SK-N-SH (cell line): ENCODE measurements around the gene MYPN. TPM values are rescaled to one million over a fixed set of nuclear protein-coding genes. Genes with fewer than 3 reads are reported as not detected.

Experiments
- CTCF ChIA-PET: fragments of 300-600, 350-600 bp; formaldehyde crosslinking; extraction: SDS; loops from one replicate; lab custom pipeline; 2021; lab: Yijun Ruan, JAX
- POLR2A ChIA-PET: fragments of 350-600 bp; sonication (Branson Sonifier 250); formaldehyde crosslinking; extraction: SDS; loops from one replicate; lab custom pipeline; 2020; ENCODE audit warnings: antibody characterized with exemption, inconsistent platforms; lab: Yijun Ruan, JAX
- DNase-seq: peaks from one replicate; pipeline ENCODE4 v3.0.0; 2012
- H2AFZ ChIP-seq: fragments of 200-600 bp; sonication (generic); 2 replicates; pipeline ENCODE4 v1.8.1; 2016; ENCODE audit warnings: antibody characterized with exemption, mild to moderate bottlenecking, low read depth
- H3F3A ChIP-seq: fragments of 200-600 bp; sonication (generic); replicated peaks from 2 replicates; pipeline ENCODE3; 2016; ENCODE audit warnings: antibody characterized with exemption, mild to moderate bottlenecking; ENCODE audit not compliant: insufficient read depth
- H3K27ac ChIP-seq, 2 experiments: fragments of 200-500 bp in 1 of 2; fragments of 200-600 bp in 1 of 2; sonication (Bioruptor generic) in 1 of 2; sonication (generic), shearing (Covaris generic) in 1 of 2; 2 replicates each; pipeline versions ENCODE4 v1.5.1 to v1.6.1; 2014 to 2016; ENCODE audit warnings: low read depth in 2 of 2, inconsistent platforms in 1 of 2, low read length in 1 of 2, mild to moderate bottlenecking in 1 of 2, mixed read lengths in 1 of 2
- H3K27me3 ChIP-seq: fragments of 200-600 bp; sonication (generic), shearing (Covaris generic); 2 replicates; pipeline ENCODE4 v1.6.1; 2016; ENCODE audit warnings: mixed run types; ENCODE audit not compliant: insufficient read depth
- H3K36me3 ChIP-seq, 2 experiments: fragments of 200-500 bp in 1 of 2; fragments of 200-600 bp in 1 of 2; sonication (Bioruptor generic) in 1 of 2; sonication (generic) in 1 of 2; replicated peaks in 1 of 2; 2 replicates each; pipeline versions ENCODE3 to v1.5.1; 2014 to 2016; ENCODE audit warnings: low read length in 1 of 2, mild to moderate bottlenecking in 1 of 2; ENCODE audit not compliant: insufficient read depth in 2 of 2, control insufficient read depth in 1 of 2
- H3K4me1 ChIP-seq, 2 experiments: fragments of 200-500 bp in 1 of 2; fragments of 200-600 bp in 1 of 2; sonication (Bioruptor generic) in 1 of 2; sonication (generic), shearing (Covaris generic) in 1 of 2; 2 replicates each; pipeline versions ENCODE4 v1.5.1 to v1.6.1; 2014 to 2016; ENCODE audit warnings: low read depth in 1 of 2, low read length in 1 of 2, mixed run types in 1 of 2; ENCODE audit not compliant: insufficient read depth in 2 of 2, control insufficient read depth in 1 of 2
- H3K4me2 ChIP-seq: fragments of 200-600 bp; sonication (generic), shearing (Covaris generic); 2 replicates; pipeline ENCODE4 v1.6.1; 2017; ENCODE audit warnings: mixed run types
- H3K4me3 ChIP-seq, 2 experiments: fragments of 200-500 bp in 1 of 2; fragments of 200-600 bp in 1 of 2; sonication (Bioruptor generic) in 1 of 2; sonication (generic), shearing (Covaris generic) in 1 of 2; 2 replicates each; pipeline versions ENCODE4 v1.5.1 to v1.8.1; 2014 to 2016; ENCODE audit warnings: low read depth in 2 of 2, inconsistent platforms in 1 of 2, low read length in 1 of 2, mild to moderate bottlenecking in 1 of 2, mixed read lengths in 1 of 2, moderate library complexity in 1 of 2
- H3K79me2 ChIP-seq: fragments of 200-600 bp; sonication (generic); 2 replicates; pipeline ENCODE4 v1.8.1; 2017; ENCODE audit warnings: mild to moderate bottlenecking; ENCODE audit not compliant: insufficient read depth
- H3K9ac ChIP-seq: fragments of 200-600 bp; sonication (generic); 2 replicates; pipeline ENCODE4 v1.6.1; 2017; ENCODE audit warnings: mixed run types
- H3K9me2 ChIP-seq: fragments of 200-600 bp; sonication (generic); 2 replicates; pipeline ENCODE4 v1.6.1; 2017; ENCODE audit warnings: mixed run types
- H3K9me3 ChIP-seq: fragments of 200-600 bp; sonication (generic); 2 replicates; pipeline ENCODE4 v1.6.1; 2017; ENCODE audit warnings: mixed run types, mild to moderate bottlenecking, moderate library complexity
- H4K20me1 ChIP-seq: fragments of 200-600 bp; sonication (generic); 2 replicates; pipeline ENCODE4 v1.6.1; 2017; ENCODE audit warnings: mild to moderate bottlenecking, mixed run types; ENCODE audit not compliant: insufficient read depth
- CHD2 ChIP-seq: fragments of 150-350 bp; IDR thresholded peaks from 2 replicates; pipeline ENCODE4 v1.6.1; 2018; ENCODE audit warnings: low read length; ENCODE audit not compliant: partially characterized antibody
- FOSL2 ChIP-seq: IDR thresholded peaks from 2 replicates; pipeline ENCODE4 v1.4.0; 2012; ENCODE audit warnings: low read depth, mild to moderate bottlenecking, moderate library complexity, borderline replicate concordance
- FOXJ3 ChIP-seq: sonication (generic); formaldehyde crosslinking; IDR thresholded peaks from 2 replicates; pipeline ENCODE4 v1.5.1; 2020; ENCODE audit warnings: mild to moderate bottlenecking, missing genetic modification reagents
- GABPA ChIP-seq: IDR thresholded peaks from 2 replicates; pipeline ENCODE4 v1.4.0; 2012; ENCODE audit warnings: low read depth, mild to moderate bottlenecking
- JUND ChIP-seq: IDR thresholded peaks from 2 replicates; pipeline ENCODE4 v1.4.0; 2012
- MEF2A ChIP-seq: IDR thresholded peaks from 2 replicates; pipeline ENCODE4 v1.4.0; 2012; ENCODE audit warnings: low read depth, borderline replicate concordance
- NFIC ChIP-seq: IDR thresholded peaks from 2 replicates; pipeline ENCODE4 v1.4.0; 2012; ENCODE audit warnings: borderline replicate concordance
- NRF1 ChIP-seq: IDR thresholded peaks from 2 replicates; pipeline ENCODE4 v1.6.1; 2012; ENCODE audit warnings: low read depth, mild to moderate bottlenecking, low read length
- RCOR1 ChIP-seq: fragments of 150-350 bp; IDR thresholded peaks from 2 replicates; pipeline ENCODE4 v1.6.1; 2017; ENCODE audit warnings: antibody characterized with exemption, low read length
- RFX5 ChIP-seq: IDR thresholded peaks from 2 replicates; pipeline ENCODE4 v1.6.1; 2012; ENCODE audit warnings: mild to moderate bottlenecking, improper control_type of control experiment, low read length
- TAF1 ChIP-seq: IDR thresholded peaks from 2 replicates; pipeline ENCODE4 v1.6.1; 2012; ENCODE audit warnings: low read depth, mild to moderate bottlenecking, low read length, moderate library complexity, borderline replicate concordance
- TCF12 ChIP-seq: IDR thresholded peaks from 2 replicates; pipeline ENCODE4 v1.4.0; 2012
- TEAD4 ChIP-seq: IDR thresholded peaks from 2 replicates; pipeline ENCODE4 v1.4.0; 2012; ENCODE audit warnings: mild to moderate bottlenecking, borderline replicate concordance; ENCODE audit not compliant: insufficient read depth
- YY1 ChIP-seq: IDR thresholded peaks from 2 replicates; pipeline ENCODE4 v1.4.0; 2012; ENCODE audit warnings: low read depth, mild to moderate bottlenecking
- WGBS: methylation state at CpG from one replicate; pipeline ENCODE4 v1.1.6; 2017; ENCODE audit warnings: low lambda C conversion rate; 5-methylcytosine and 5-hydroxymethylcytosine counted together
- polyA plus RNA-seq, 3 experiments: library from polyadenylated mRNA; depleted of rRNA; stranded (reverse); fragments of >200 nt; gene quantifications; 2 replicates each; pipeline ENCODE4 v1.2.3, GENCODE V29; 2012
- TF ChIP-seq, protein P1 (sequence below): fragments of 150-350 bp; IDR thresholded peaks from 2 replicates; pipeline ENCODE4 v1.6.1; 2016; ENCODE audit warnings: mild to moderate bottlenecking, low read depth, low read length
- TF ChIP-seq, protein P2 (sequence below): fragments of 200-600 bp; sonication (generic); IDR thresholded peaks from 2 replicates; pipeline ENCODE4 v1.6.1; 2017; ENCODE audit warnings: antibody characterized with exemption, mild to moderate bottlenecking, moderate library complexity
- TF ChIP-seq, protein P3 (sequence below): fragments of 150-350 bp; IDR thresholded peaks from 2 replicates; pipeline ENCODE4 v1.6.1; 2017; ENCODE audit warnings: antibody characterized with exemption, low read length, low read depth, borderline replicate concordance
- TF ChIP-seq, protein P4 (sequence below): IDR thresholded peaks from 2 replicates; pipeline ENCODE4 v1.4.0; 2012; ENCODE audit warnings: low read depth, borderline replicate concordance
- TF ChIP-seq, protein P5 (sequence below): IDR thresholded peaks from 2 replicates; pipeline ENCODE4 v1.4.0; 2012; ENCODE audit warnings: low read depth, borderline replicate concordance

The MYPN gene
- polyA plus RNA-seq, 1 of the 3 experiments (the other 2 are of a cell fraction) = 0.43 TPM

DNA sequence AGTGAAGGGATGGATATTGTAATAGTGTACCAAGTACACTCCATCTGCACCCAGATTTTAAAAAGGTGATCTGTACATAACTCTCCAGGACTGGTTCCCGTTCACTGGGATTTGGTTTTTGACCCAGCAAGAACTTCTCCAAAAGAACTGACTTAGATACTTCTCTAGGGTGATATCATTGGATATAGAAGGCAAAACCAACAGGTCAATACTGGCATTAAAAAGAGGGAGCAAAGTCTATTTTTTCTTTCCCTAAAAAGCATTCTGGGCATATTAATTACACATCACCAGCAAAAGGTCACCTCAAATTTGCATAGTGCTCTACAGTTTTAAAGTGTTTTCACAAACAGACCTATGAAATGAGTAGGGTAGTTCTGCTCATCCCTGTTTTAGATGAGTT is 3.5 kb downstream of the MYPN start:
- Histone ChIP-seq H3K79me2 (no peaks in the 10 kb centered on the region), H3F3A (no peaks in the 10 kb centered on the region), H2AFZ (no peak overlapping the region), H3K36me3 (no peaks in the 10 kb centered on the region), H3K9me3 (no peaks in the 10 kb centered on the region), H4K20me1 (no peaks in the 10 kb centered on the region), H3K4me3 (no peak overlapping the region), H3K27me3 (no peaks in the 10 kb centered on the region), H3K4me1 (peaks cover 0 to 6% of the 10 kb centered on the region in 2 experiments; a peak in 2 of 4 replicates), H3K4me2 (no peak overlapping the region), H3K9ac (no peak overlapping the region), H3K9me2 (no peaks in the 10 kb centered on the region), H3K27ac (no peak overlapping the region)
- TF ChIP-seq GABPA (no peak), YY1 (no peak), CHD2 (no peak), TAF1 (no peak), TEAD4 (no peak), RCOR1 (no peak), FOXJ3 (no peak), JUND (no peak), FOSL2 (no peak), MEF2A (no peak), RFX5 (no peak), NRF1 (no peak), NFIC (no peak), TCF12 (no peak)
- TF ChIP-seq, protein P1, sequence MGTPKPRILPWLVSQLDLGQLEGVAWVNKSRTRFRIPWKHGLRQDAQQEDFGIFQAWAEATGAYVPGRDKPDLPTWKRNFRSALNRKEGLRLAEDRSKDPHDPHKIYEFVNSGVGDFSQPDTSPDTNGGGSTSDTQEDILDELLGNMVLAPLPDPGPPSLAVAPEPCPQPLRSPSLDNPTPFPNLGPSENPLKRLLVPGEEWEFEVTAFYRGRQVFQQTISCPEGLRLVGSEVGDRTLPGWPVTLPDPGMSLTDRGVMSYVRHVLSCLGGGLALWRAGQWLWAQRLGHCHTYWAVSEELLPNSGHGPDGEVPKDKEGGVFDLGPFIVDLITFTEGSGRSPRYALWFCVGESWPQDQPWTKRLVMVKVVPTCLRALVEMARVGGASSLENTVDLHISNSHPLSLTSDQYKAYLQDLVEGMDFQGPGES = no peak
- TF ChIP-seq, protein P2, sequence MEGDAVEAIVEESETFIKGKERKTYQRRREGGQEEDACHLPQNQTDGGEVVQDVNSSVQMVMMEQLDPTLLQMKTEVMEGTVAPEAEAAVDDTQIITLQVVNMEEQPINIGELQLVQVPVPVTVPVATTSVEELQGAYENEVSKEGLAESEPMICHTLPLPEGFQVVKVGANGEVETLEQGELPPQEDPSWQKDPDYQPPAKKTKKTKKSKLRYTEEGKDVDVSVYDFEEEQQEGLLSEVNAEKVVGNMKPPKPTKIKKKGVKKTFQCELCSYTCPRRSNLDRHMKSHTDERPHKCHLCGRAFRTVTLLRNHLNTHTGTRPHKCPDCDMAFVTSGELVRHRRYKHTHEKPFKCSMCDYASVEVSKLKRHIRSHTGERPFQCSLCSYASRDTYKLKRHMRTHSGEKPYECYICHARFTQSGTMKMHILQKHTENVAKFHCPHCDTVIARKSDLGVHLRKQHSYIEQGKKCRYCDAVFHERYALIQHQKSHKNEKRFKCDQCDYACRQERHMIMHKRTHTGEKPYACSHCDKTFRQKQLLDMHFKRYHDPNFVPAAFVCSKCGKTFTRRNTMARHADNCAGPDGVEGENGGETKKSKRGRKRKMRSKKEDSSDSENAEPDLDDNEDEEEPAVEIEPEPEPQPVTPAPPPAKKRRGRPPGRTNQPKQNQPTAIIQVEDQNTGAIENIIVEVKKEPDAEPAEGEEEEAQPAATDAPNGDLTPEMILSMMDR = no peak
- TF ChIP-seq, protein P3, sequence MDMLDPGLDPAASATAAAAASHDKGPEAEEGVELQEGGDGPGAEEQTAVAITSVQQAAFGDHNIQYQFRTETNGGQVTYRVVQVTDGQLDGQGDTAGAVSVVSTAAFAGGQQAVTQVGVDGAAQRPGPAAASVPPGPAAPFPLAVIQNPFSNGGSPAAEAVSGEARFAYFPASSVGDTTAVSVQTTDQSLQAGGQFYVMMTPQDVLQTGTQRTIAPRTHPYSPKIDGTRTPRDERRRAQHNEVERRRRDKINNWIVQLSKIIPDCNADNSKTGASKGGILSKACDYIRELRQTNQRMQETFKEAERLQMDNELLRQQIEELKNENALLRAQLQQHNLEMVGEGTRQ = no peak
- TF ChIP-seq, protein P4, sequence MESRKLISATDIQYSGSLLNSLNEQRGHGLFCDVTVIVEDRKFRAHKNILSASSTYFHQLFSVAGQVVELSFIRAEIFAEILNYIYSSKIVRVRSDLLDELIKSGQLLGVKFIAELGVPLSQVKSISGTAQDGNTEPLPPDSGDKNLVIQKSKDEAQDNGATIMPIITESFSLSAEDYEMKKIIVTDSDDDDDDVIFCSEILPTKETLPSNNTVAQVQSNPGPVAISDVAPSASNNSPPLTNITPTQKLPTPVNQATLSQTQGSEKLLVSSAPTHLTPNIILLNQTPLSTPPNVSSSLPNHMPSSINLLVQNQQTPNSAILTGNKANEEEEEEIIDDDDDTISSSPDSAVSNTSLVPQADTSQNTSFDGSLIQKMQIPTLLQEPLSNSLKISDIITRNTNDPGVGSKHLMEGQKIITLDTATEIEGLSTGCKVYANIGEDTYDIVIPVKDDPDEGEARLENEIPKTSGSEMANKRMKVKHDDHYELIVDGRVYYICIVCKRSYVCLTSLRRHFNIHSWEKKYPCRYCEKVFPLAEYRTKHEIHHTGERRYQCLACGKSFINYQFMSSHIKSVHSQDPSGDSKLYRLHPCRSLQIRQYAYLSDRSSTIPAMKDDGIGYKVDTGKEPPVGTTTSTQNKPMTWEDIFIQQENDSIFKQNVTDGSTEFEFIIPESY = no peak
- TF ChIP-seq, protein P5, sequence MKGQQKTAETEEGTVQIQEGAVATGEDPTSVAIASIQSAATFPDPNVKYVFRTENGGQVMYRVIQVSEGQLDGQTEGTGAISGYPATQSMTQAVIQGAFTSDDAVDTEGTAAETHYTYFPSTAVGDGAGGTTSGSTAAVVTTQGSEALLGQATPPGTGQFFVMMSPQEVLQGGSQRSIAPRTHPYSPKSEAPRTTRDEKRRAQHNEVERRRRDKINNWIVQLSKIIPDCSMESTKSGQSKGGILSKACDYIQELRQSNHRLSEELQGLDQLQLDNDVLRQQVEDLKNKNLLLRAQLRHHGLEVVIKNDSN = no peak
- POLR2A ChIA-PET = no interaction called here
- CTCF ChIA-PET = no interaction called here
- no peak for DNase-seq
- WGBS = 89% methylated on average over 1 of the region's 1 CpG
